ENCODE results near the gene XXYLT1. TPM values are rescaled to one million over a fixed set of nuclear protein-coding genes. Genes with fewer than 3 reads are reported as not detected.

Gene XXYLT1
- total RNA-seq, 1 donor from 2014 or later: 9.8 TPM

DNA sequence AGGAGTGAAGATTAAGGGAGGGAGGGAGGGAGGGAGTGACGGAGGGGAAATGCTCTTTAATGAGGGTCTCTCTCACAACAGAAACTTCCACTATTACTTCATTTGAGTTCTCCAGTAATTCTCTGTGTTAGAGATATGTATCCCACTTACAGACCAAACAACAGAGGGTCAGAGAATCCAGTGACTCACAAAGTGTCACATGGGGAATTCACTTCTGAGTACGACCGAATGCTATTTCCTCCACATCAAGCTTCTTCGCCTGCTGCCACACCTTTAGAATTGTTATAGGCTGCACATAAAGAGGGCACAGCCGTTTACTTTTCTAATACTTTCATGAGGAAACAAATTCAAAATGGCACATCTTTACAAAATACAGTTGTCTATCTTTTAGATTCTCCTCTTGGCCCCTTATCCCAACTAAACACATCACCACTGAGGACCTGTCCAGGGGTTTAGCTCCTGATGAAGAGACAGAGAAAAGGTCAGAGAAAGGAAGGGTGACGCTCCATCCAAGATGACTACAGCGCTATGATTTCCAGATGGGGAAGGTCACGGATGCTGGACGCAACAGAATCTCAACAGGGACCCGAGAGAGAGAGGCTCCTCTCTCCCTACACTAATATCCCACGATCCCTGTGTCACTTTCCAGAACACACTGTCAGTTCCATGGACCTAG lies 119.0 kb downstream of the XXYLT1 start:
- Histone ChIP-seq H3K27ac (no peak overlapping the region), H3K4me1 (peaks cover 80% of the 10 kb centered on the region), H3K9me3 (no peaks in the 10 kb centered on the region), H3K27me3 (no peaks in the 10 kb centered on the region), H3K4me3 (no peak overlapping the region), H3K36me3 (no peaks in the 10 kb centered on the region)
- ATAC-seq: no peak
- intact Hi-C loops (cut with DNase I): no loop called here
- TF ChIP-seq, protein P1, sequence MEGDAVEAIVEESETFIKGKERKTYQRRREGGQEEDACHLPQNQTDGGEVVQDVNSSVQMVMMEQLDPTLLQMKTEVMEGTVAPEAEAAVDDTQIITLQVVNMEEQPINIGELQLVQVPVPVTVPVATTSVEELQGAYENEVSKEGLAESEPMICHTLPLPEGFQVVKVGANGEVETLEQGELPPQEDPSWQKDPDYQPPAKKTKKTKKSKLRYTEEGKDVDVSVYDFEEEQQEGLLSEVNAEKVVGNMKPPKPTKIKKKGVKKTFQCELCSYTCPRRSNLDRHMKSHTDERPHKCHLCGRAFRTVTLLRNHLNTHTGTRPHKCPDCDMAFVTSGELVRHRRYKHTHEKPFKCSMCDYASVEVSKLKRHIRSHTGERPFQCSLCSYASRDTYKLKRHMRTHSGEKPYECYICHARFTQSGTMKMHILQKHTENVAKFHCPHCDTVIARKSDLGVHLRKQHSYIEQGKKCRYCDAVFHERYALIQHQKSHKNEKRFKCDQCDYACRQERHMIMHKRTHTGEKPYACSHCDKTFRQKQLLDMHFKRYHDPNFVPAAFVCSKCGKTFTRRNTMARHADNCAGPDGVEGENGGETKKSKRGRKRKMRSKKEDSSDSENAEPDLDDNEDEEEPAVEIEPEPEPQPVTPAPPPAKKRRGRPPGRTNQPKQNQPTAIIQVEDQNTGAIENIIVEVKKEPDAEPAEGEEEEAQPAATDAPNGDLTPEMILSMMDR (IDR thresholded peaks at IDR 0.05): no peak
- no peak for DNase-seq

DNA sequence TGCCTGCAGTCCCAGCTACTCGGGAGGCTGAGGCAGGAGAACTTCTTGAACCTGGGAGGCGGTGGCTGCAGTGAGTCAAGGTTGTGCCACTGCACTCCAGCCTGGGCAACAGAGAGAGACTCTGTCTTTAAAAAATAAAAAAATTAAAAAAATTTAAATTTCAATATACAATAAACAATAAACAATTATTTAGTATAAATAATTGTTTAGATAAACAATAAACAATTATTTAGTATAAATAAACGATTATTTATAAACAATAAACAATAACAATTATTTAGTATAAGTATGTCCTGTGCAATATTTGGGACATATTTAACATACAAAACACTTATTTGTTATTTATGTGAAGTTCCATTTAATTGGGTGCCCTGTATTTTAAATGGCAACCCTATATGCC lies 119.6 kb downstream of the XXYLT1 start:
- ATAC-seq: no peak
- no peak for DNase-seq
- H3K9me3 ChIP-seq: no peaks in the 10 kb centered on the region
- H3K36me3 ChIP-seq: no peaks in the 10 kb centered on the region
- H3K4me1 ChIP-seq: peaks cover 81% of the 10 kb centered on the region
- TF ChIP-seq, protein P1 (IDR thresholded peaks at IDR 0.05): no peak
- no peak overlapping the region for H3K4me3 ChIP-seq
- no peak overlapping the region for H3K27ac ChIP-seq
- no peaks in the 10 kb centered on the region for H3K27me3 ChIP-seq
- intact Hi-C loops (cut with DNase I): no loop called here

DNA sequence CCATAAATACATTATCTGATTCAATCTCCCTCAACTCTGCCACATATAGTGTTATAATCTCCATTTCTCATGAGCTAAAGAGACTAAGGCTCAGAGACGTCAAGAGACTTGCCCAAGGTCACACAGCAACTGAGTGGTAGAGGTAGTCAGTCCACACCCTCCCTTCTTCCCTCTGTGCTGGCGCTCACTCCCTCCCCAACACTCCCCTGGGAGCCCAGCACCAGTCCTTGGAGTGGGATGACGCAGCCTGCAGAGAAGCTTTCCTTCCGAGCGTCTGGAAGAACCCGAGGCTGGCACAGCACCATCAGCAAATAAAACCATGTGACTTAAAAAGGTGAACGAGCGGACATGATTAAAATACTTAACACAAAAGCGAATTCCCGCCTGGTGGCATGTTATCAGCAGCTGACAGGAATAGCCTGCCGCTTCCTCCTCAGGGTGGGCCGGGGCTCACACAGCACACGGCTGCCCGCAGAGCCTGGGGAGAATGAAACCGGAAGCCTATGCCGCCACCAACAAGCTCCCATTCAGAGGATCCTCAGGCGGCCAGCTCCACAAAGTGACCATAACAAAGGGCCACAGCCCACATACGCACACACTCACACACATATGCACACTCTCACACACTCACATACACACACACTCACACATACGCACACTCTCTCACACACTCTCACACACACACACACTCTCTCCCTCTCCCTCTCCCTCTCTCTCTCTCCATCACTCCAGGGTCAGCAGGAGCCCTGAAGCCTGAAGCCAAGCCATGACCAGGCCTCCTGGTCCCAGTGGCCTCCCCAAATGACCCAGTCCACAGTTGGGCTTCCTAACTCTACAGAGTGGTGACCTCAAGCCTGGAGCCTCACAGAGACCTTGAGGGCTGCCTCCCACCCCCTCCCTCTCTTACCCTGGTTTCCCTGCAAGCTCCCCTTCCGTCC lies 120.5 kb downstream of the XXYLT1 start:
- intact Hi-C loops (cut with DNase I): no loop called here
- H3K9me3 ChIP-seq: no peaks in the 10 kb centered on the region
- peak overlapping the region; percentile 85 for H3K27ac ChIP-seq
- TF ChIP-seq, protein P1 (IDR thresholded peaks at IDR 0.05): no peak
- peak; percentile 88 for DNase-seq
- H3K27me3 ChIP-seq: no peaks in the 10 kb centered on the region
- no peaks in the 10 kb centered on the region for H3K36me3 ChIP-seq
- peak overlapping the region; percentile 42 for H3K4me3 ChIP-seq
- ATAC-seq: peak; percentile 88
- H3K4me1 ChIP-seq: peaks cover 76% of the 10 kb centered on the region

DNA sequence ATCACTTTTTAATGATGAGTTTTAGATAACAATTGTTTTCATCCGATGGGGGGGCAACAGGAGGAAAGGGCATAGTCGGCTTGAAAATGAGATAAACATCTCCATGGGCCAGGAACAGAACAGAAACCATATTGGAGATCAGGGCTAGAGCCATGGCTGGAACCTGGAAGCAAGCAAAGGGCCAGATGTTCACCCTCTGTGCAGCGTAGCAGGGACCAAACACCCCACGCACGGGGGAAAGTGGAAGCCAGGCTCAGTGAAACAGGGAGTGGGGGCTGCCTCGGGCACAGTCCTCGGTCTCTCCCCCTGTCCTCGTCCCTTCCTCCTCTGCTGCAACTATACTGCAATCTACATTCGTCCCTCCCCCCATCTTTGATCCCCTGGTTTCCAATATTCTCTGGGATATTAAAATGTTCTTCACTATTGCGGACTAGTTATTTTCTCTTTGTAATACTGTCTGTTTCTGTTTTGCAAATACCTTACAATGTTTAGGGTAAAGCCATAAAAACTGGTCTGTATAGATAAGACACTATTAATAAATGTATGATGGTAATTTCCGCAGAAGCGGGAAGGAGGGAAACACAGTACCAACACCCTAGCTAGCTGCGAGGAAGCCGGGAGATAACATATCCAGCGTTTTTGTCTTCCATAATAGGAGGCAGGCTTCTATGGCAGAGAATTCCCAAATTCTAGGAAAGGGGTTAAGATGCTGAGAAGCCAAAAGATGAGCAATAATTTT lies 121.5 kb downstream of the XXYLT1 start:
- no peaks in the 10 kb centered on the region for H3K9me3 ChIP-seq
- TF ChIP-seq, protein P1 (IDR thresholded peaks at IDR 0.05): no peak
- peak overlapping the region; percentile 42 for H3K4me3 ChIP-seq
- H3K27me3 ChIP-seq: no peaks in the 10 kb centered on the region
- ATAC-seq (no peak), DNase-seq (no peak)
- intact Hi-C loops (cut with DNase I): no loop called here
- no peaks in the 10 kb centered on the region for H3K36me3 ChIP-seq
- H3K27ac ChIP-seq: peak overlapping the region; percentile 85
- H3K4me1 ChIP-seq: peaks cover 66% of the 10 kb centered on the region

DNA sequence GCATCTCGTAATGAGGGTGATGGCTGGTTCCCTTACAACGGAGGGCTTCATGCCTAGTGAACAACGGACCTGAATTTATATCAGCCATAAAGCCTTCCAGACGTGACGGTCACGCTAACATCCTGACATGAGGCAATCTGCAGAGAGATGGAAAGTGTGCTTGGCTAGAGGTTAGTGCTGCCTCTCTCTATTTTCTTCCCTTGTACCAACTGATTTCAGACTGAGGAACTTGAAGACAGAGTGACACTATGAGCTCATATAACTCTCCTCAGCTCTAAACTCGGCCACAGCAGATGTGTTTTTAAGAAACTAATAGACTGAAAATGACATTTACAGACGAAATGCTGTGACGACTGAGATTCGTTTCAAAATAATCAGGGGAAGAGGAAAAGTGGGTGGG lies 122.4 kb downstream of the XXYLT1 start:
- Histone ChIP-seq H3K36me3 (no peaks in the 10 kb centered on the region), H3K4me3 (peak overlapping the region; percentile 24), H3K27ac (peak overlapping the region; percentile 15), H3K27me3 (no peaks in the 10 kb centered on the region), H3K4me1 (peaks cover 57% of the 10 kb centered on the region), H3K9me3 (no peaks in the 10 kb centered on the region)
- no peak for ATAC-seq
- intact Hi-C loops (cut with DNase I): no loop called here
- TF ChIP-seq, protein P1 (IDR thresholded peaks at IDR 0.05): no peak
- no peak for DNase-seq
